ENCODE data around the gene S100A11.

Gene S100A11

DNA sequence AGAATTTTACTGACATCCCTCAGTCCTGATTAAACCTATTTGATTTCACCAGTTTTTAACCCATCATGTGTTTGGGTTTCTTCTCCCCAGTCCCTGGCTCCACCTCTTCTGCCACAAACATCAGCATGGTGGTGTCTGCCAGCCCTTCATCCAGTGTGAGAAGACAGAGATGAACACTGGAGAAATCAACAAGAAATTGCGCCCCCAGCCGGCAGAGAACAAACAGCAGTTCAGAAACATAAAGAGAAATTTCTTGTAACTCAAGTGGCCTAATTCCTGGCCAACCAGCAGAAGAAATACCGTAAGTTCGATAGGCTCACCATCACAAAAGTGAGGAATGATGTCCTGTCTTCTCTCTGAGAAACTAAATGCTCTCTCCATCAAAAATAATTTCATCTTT, 18.3 kb downstream of the S100A11 start:
- Histone ChIP-seq H3K4me1 (ENCODE audit: insufficient read depth, low read length) (no peaks in the 10 kb centered on the region; the same call in 1 of the 2 replicates), H3K36me3 (ENCODE audit: insufficient read depth, low read depth, low read length) (no peaks in the 10 kb centered on the region), H3K27me3 (ENCODE audit: insufficient read depth, low read length) (no peaks in the 10 kb centered on the region), H3K4me3 (ENCODE audit: low read length) (no peak overlapping the region), H3K9ac (ENCODE audit: low read depth, low read length) (no peak overlapping the region), H3K27ac (ENCODE audit: low read length) (no peak overlapping the region), H3K9me3 (ENCODE audit: insufficient read depth, low read depth, low read length) (no peaks in the 10 kb centered on the region)

DNA sequence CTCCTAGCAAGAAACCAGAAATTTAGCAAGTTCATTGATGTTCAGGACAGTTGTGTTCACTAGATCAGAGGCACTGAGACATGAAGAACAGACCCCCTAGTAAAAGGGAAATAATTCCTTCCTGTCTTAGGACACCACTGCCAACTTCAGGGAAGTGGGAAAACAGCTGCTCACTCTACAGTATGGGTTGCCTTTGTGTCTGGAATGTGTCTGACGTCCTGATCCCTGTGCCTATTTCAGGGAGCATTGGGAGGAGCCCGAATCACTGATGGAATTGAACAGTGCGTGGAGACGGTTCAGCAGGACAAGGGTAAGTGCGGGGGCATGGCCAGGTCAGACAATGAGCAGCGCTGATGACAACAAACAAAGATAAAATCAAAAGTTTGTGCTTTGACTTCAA, 21.0 kb downstream of the S100A11 start:
- no peaks in the 10 kb centered on the region for H3K36me3 ChIP-seq (ENCODE audit: insufficient read depth, low read depth, low read length)
- H3K9me3 ChIP-seq (ENCODE audit: insufficient read depth, low read depth, low read length): no peaks in the 10 kb centered on the region
- H3K4me3 ChIP-seq (ENCODE audit: low read length): no peak overlapping the region
- no peaks in the 10 kb centered on the region for H3K27me3 ChIP-seq (ENCODE audit: insufficient read depth, low read length)
- no peak overlapping the region for H3K27ac ChIP-seq (ENCODE audit: low read length)
- no peak overlapping the region for H3K9ac ChIP-seq (ENCODE audit: low read depth, low read length)
- H3K4me1 ChIP-seq (ENCODE audit: insufficient read depth, low read length): no peaks in the 10 kb centered on the region

GRCh38 chr1:152014943-152015342, 21.9 kb downstream of the S100A11 start:
- Histone ChIP-seq H3K36me3 (ENCODE audit: insufficient read depth, low read depth, low read length) (no peaks in the 10 kb centered on the region), H3K4me3 (ENCODE audit: low read length) (no peak overlapping the region), H3K9me3 (ENCODE audit: insufficient read depth, low read depth, low read length) (no peaks in the 10 kb centered on the region), H3K27me3 (ENCODE audit: insufficient read depth, low read length) (no peaks in the 10 kb centered on the region), H3K27ac (ENCODE audit: low read length) (no peak overlapping the region), H3K9ac (ENCODE audit: low read depth, low read length) (no peak overlapping the region), H3K4me1 (ENCODE audit: insufficient read depth, low read length) (no peaks in the 10 kb centered on the region)

DNA sequence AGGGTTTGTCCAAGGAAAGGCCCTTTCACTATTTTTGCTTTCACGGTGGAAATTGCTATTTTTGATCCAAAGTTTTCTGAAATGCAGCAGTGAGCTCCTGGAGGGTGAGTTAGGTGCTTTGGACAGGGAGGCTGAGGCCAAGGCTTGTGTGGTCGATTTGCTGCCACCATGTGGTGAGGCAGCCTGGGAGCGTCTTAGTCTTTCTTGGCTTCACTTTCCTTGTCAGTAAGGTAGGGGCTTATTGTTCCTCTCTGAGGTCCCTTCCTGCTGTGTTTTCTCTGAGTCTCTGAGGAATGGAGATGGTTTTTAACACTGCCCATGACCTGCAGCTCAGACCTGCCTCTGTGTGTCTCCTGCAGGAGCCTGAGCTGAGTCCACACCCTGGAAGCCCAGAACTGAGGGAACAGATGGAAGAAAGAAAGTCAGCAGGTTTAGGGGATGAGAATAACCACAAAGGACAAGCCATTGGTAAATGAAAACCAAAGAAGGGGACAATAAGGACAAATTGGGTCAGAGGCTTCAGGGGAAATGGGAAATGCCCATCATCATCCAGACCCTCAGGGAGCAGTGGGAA, 23.1 kb downstream of the S100A11 start:
- Histone ChIP-seq H3K9ac (ENCODE audit: low read depth, low read length) (no peak overlapping the region), H3K9me3 (ENCODE audit: insufficient read depth, low read depth, low read length) (no peaks in the 10 kb centered on the region), H3K4me1 (ENCODE audit: insufficient read depth, low read length) (no peaks in the 10 kb centered on the region), H3K36me3 (ENCODE audit: insufficient read depth, low read depth, low read length) (no peaks in the 10 kb centered on the region), H3K27me3 (ENCODE audit: insufficient read depth, low read length) (no peaks in the 10 kb centered on the region), H3K27ac (ENCODE audit: low read length) (no peak overlapping the region), H3K4me3 (ENCODE audit: low read length) (no peak overlapping the region)

DNA sequence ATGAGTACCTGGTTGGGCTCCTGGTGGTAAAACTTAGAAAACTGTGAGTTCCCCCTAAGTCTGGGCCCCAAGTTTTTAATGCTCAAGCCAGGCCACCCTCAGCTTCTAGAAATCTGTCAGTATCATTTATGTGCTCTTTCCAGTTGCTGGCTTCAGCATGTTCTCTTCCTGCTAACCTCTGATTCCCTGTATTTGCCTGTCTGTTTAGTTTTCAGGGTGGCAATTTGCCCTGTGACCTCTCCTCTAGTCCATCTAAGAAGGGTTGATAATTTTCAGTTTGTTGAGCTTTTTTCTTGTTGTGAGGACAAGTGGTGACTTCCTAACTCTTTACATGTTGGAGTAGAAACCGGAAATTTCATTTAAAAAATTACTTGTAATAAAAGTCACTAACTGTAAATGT, 27.1 kb downstream of the S100A11 start:
- Histone ChIP-seq H3K36me3 (ENCODE audit: insufficient read depth, low read depth, low read length) (no peaks in the 10 kb centered on the region), H3K9me3 (ENCODE audit: insufficient read depth, low read depth, low read length) (no peaks in the 10 kb centered on the region), H3K27ac (ENCODE audit: low read length) (no peak overlapping the region), H3K4me1 (ENCODE audit: insufficient read depth, low read length) (no peaks in the 10 kb centered on the region), H3K27me3 (ENCODE audit: insufficient read depth, low read length) (no peaks in the 10 kb centered on the region), H3K9ac (ENCODE audit: low read depth, low read length) (no peak overlapping the region), H3K4me3 (ENCODE audit: low read length) (no peak overlapping the region)

GRCh38 chr1:152007047-152007446, 29.8 kb downstream of the S100A11 start:
- Histone ChIP-seq H3K9ac (ENCODE audit: low read depth, low read length) (no peak overlapping the region), H3K27me3 (ENCODE audit: insufficient read depth, low read length) (no peaks in the 10 kb centered on the region), H3K36me3 (ENCODE audit: insufficient read depth, low read depth, low read length) (no peaks in the 10 kb centered on the region), H3K27ac (ENCODE audit: low read length) (no peak overlapping the region), H3K9me3 (ENCODE audit: insufficient read depth, low read depth, low read length) (no peaks in the 10 kb centered on the region), H3K4me3 (ENCODE audit: low read length) (no peak overlapping the region), H3K4me1 (ENCODE audit: insufficient read depth, low read length) (no peaks in the 10 kb centered on the region)

DNA sequence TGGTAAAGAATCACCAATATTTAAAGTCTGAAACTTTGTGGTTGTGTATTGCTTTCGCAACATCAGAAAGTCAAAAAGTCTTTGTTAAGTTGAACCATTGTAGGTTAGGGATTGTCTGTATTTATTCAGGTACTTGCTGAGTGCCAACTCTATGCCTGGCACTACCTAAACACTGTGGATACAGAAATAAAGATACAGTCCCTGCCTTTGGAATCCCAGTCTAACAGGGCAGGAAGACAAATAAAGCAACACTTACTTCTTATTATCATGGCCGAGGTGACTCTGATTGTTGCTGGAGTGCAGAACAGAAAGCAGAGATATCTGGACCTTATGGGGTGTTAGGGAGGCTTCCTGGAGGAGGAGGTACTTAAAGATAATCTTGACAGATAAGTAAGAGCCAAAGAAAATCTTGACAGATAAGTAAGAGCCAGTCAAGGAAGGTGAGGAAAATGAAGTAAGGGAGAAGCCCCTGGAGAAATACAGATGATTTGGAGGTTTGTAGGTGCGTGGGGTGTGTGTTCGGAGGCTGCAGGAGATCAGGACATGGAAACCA, 31.4 kb downstream of the S100A11 start:
- Histone ChIP-seq H3K4me1 (ENCODE audit: insufficient read depth, low read length) (0 out of 2 replicates have a peak, but pooled peaks cover 3% of the 10 kb centered on the region), H3K4me3 (ENCODE audit: low read length) (no peak overlapping the region), H3K9ac (ENCODE audit: low read depth, low read length) (no peak overlapping the region), H3K9me3 (ENCODE audit: insufficient read depth, low read depth, low read length) (no peaks in the 10 kb centered on the region), H3K27me3 (ENCODE audit: insufficient read depth, low read length) (no peaks in the 10 kb centered on the region), H3K27ac (ENCODE audit: low read length) (no peak overlapping the region), H3K36me3 (ENCODE audit: insufficient read depth, low read depth, low read length) (no peaks in the 10 kb centered on the region)

GRCh38 chr1:152003846-152004442, 32.9 kb downstream of the S100A11 start:
- Histone ChIP-seq H3K9me3 (ENCODE audit: insufficient read depth, low read depth, low read length) (no peaks in the 10 kb centered on the region), H3K9ac (ENCODE audit: low read depth, low read length) (no peak overlapping the region), H3K4me1 (ENCODE audit: insufficient read depth, low read length) (peaks cover 6% of the 10 kb centered on the region; the same call in 1 of the 2 replicates), H3K27ac (ENCODE audit: low read length) (no peak overlapping the region), H3K4me3 (ENCODE audit: low read length) (no peak overlapping the region), H3K36me3 (ENCODE audit: insufficient read depth, low read depth, low read length) (no peaks in the 10 kb centered on the region), H3K27me3 (ENCODE audit: insufficient read depth, low read length) (no peaks in the 10 kb centered on the region)

DNA sequence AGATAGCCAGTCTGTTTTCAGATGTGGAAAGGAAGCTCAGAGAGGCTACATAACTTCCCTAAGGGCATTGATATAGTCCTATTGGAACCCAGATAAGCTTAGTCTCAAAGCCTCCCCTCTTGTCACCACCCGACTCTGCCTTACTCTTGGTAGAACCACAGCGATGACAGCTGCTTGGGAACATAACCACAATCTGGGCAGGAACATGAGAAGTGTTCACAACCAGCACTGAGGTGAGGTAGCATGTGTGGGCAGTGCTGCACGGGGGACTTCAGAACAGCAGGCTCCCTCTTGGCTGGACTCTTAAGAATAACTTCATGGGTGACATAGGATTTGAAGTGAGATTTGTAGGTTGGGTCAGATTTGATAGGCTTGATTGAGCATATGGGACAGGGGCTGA, 33.8 kb downstream of the S100A11 start:
- Histone ChIP-seq H3K27me3 (ENCODE audit: insufficient read depth, low read length) (0 out of 2 replicates have a peak, but pooled peaks cover 5% of the 10 kb centered on the region), H3K27ac (ENCODE audit: low read length) (no peak overlapping the region), H3K9me3 (ENCODE audit: insufficient read depth, low read depth, low read length) (no peaks in the 10 kb centered on the region), H3K4me1 (ENCODE audit: insufficient read depth, low read length) (peaks cover 11% of the 10 kb centered on the region; the same call in 1 of the 2 replicates), H3K9ac (ENCODE audit: low read depth, low read length) (no peak overlapping the region), H3K4me3 (ENCODE audit: low read length) (no peak overlapping the region), H3K36me3 (ENCODE audit: insufficient read depth, low read depth, low read length) (no peaks in the 10 kb centered on the region)

DNA sequence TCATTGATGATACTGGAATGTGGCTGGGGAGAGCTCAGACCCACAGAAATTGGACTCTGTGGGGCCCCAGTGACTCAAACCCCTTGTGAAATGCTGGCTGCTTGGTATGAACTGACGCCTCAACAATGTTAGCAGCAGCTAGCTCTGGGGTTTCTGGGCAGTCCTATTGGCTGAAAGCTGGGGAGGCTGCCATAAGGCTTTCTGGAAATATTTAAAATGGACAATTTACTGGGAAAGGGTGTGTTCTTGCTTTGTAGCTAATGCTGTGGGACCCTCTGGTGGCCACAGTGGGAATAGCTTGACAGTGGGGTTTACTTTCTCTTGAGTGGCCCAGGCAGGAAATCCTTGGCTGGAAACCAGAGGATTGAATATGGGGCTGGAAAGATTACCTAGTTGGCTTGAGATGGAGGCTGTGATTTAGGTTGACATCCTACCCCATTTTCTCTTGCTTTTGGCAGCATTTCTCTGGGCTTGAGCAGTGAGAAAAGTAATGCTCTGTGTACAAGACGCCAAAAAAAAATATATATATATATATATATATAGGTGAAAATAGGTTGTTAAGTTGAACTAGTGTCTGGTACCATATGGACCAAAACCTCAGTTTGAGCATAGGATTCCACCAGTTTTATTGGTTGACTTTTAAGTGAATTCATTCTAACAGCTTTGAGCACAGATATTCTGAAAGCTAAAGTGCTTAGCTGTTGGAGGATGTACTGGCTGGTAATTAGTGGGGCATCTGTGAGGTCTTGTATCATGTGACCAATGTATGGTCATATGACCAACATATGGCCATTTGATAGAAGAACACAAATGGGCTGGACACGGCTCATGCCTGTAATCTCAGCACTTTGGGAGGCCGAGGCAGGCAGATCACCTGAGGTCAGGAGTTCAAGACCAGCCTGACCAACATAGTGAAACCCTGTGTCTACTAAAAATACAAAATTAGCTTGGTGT, 34.9 kb downstream of the S100A11 start:
- H3K4me1 ChIP-seq (ENCODE audit: insufficient read depth, low read length): peaks cover 11% of the 10 kb centered on the region; the same call in 1 of the 2 replicates
- 0 out of 2 replicates have a peak, but pooled peaks cover 5% of the 10 kb centered on the region for H3K27me3 ChIP-seq (ENCODE audit: insufficient read depth, low read length)
- H3K9me3 ChIP-seq (ENCODE audit: insufficient read depth, low read depth, low read length): no peaks in the 10 kb centered on the region
- H3K27ac ChIP-seq (ENCODE audit: low read length): no peak overlapping the region
- no peak overlapping the region for H3K4me3 ChIP-seq (ENCODE audit: low read length)
- H3K36me3 ChIP-seq (ENCODE audit: insufficient read depth, low read depth, low read length): no peaks in the 10 kb centered on the region
- H3K9ac ChIP-seq (ENCODE audit: low read depth, low read length): no peak overlapping the region

DNA sequence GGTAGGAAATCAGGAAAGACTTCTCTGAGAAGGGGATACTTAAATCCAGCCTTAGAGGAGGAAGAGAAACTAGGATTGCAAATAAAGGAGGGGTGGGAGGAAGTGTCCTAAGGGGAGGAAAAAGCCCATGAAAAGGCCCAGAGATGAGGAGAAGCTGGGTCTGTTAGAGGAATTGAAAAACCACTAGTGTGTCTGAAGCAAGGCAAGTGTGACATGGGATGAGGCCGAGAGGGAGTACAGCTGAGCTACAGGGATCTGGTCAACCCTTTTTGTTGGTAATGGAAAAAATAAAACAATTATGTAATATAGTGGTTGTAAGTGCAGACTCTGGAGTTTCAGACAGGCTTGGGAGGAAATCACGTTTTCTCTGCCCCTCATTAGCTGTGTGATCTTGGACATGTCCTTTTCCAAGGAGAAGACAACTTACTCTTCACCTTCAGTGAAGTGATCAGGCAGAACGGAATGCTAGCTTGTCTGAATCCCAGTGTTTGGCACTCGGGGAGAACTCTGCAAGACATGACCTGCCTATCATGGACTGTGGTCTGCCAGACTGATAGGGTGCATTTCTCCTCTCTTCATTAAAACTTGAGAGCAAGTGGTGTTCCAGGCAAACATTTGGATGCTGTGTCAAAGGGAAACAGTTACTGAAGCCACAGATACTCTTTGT, 35.7 kb downstream of the S100A11 start:
- H3K27ac ChIP-seq (ENCODE audit: low read length): no peak overlapping the region

More for the DNA sequence above, 35.7 kb downstream of the S100A11 start:
- H3K4me1 ChIP-seq (ENCODE audit: insufficient read depth, low read length): peaks cover 11% of the 10 kb centered on the region; the same call in 1 of the 2 replicates
- no peaks in the 10 kb centered on the region for H3K36me3 ChIP-seq (ENCODE audit: insufficient read depth, low read depth, low read length)
- H3K9me3 ChIP-seq (ENCODE audit: insufficient read depth, low read depth, low read length): no peaks in the 10 kb centered on the region
- 0 out of 2 replicates have a peak, but pooled peaks cover 5% of the 10 kb centered on the region for H3K27me3 ChIP-seq (ENCODE audit: insufficient read depth, low read length)
- H3K9ac ChIP-seq (ENCODE audit: low read depth, low read length): no peak overlapping the region
- no peak overlapping the region for H3K4me3 ChIP-seq (ENCODE audit: low read length)

All from iPS-20b (cell line).